Upper lobe of right lung (tissue), 1 donor: Measurements from ENCODE around the gene DERA. TPM values are rescaled to one million over a fixed set of nuclear protein-coding genes. Genes with fewer than 3 reads are reported as not detected.
"Not testable (repeated sequence)": the region's sequence is repeated elsewhere in the genome, so short reads cannot be mapped to it uniquely, and the experiment has no call there.

Experiments used
- ATAC-seq: fragments of 200-7000 bp; cut with Tn5 transposase; one replicate; pipeline ENCODE4 v1.9.1; 2020; ENCODE audit warnings: mild to moderate bottlenecking, moderate library complexity
- DNase-seq: peaks from one replicate; pipeline ENCODE4 v3.0.0-alpha.2; 2020
- H3K27ac ChIP-seq: fragments of 200-600 bp; one replicate; pipeline ENCODE4 v1.8.0; 2022
- H3K27me3 ChIP-seq: fragments of 200-600 bp; one replicate; pipeline ENCODE4 v1.8.0; 2022; ENCODE audit warnings: mild to moderate bottlenecking
- H3K36me3 ChIP-seq: fragments of 200-600 bp; one replicate; pipeline ENCODE4 v1.8.0; 2022
- H3K4me1 ChIP-seq: fragments of 200-600 bp; one replicate; pipeline ENCODE4 v1.8.0; 2022
- H3K4me3 ChIP-seq: fragments of 200-600 bp; one replicate; pipeline ENCODE4 v1.8.0; 2022; ENCODE audit warnings: mild to moderate bottlenecking
- H3K9me3 ChIP-seq: fragments of 200-600 bp; one replicate; pipeline ENCODE4 v1.8.0; 2022
- intact Hi-C: fragments of 100-400 bp; cut with DNase I; formaldehyde crosslinking; loops from one replicate; pipeline ENCODE4 v1.11.0; 2022
- total RNA-seq: library from RNA; stranded (reverse); fragmentation: NEBNext Ultra II Directional; extraction: Animal tissue kit (Norgen Biotek cat#: 25700); gene quantifications from one replicate; pipeline ENCODE4 v1.2.1, GENCODE V29; 2021
- TF ChIP-seq, protein P1 (sequence below): fragments of 200-600 bp; IDR thresholded peaks from one replicate; pipeline ENCODE4 v1.8.0; 2022; ENCODE audit warnings: antibody characterized with exemption
- donor health status: DM: no; HTN: yes; CAD: no; lungs with severe emphysema.

DERA gene
- total RNA-seq, 1 donor from 2014 or later: 36.6 TPM

DNA sequence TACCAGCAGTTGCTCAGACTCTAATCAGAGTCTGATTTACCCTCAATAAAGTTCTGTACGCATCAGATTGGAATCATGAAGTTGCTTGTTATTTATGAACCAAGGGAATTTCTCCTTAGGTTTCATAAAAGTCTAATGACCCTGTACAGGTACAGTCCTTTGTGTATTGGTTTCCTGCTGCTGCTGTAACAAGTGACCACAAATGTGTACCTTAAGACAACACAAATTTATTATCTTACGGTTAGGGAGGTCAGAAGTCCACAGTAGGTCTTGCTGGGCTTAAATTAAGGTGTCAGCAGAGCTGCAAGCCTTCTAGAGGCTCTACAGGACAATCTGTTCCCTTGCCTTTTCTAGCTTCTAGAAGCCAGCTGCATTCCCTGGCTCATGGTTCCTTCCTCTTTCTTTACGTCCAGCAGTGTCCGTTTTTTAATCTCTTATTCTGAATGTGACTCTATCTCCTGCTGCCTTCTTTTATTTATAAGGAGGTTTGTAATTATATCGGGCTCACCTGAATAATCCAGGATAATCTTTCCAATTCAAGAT is 6.7 kb upstream of the DERA start:
- TF ChIP-seq, protein P1, sequence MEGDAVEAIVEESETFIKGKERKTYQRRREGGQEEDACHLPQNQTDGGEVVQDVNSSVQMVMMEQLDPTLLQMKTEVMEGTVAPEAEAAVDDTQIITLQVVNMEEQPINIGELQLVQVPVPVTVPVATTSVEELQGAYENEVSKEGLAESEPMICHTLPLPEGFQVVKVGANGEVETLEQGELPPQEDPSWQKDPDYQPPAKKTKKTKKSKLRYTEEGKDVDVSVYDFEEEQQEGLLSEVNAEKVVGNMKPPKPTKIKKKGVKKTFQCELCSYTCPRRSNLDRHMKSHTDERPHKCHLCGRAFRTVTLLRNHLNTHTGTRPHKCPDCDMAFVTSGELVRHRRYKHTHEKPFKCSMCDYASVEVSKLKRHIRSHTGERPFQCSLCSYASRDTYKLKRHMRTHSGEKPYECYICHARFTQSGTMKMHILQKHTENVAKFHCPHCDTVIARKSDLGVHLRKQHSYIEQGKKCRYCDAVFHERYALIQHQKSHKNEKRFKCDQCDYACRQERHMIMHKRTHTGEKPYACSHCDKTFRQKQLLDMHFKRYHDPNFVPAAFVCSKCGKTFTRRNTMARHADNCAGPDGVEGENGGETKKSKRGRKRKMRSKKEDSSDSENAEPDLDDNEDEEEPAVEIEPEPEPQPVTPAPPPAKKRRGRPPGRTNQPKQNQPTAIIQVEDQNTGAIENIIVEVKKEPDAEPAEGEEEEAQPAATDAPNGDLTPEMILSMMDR: no peak
- Histone ChIP-seq H3K36me3 (peaks cover 69% of the 10 kb centered on the region), H3K27ac (no peak overlapping the region), H3K4me1 (no peaks in the 10 kb centered on the region), H3K4me3 (no peak overlapping the region), H3K27me3 (no peaks in the 10 kb centered on the region), H3K9me3 (no peaks in the 10 kb centered on the region)
- ATAC-seq: no peak
- no peak for DNase-seq
- intact Hi-C loops: no loop called here

DNA sequence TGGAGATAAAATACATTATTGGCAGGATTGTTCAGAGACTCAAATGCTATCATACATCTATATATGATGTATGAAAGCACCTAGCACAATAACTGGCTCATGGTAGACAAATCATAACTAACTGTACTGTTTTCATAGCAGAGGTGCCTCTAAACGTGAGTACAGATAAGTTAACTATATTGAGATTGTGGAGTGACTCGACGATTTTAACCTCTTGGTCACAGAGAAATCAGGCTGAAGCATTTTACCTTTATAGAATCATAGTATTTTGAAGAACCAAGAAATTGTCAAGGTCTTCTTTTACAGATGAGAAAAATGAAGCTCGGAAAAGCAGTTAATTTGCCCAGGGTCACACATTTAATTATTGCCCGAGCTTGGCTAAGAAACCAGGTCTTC is 666 bp upstream of the DERA start:
- DNase-seq (no peak), ATAC-seq (no peak)
- Histone ChIP-seq H3K4me1 (peaks cover 4% of the 10 kb centered on the region), H3K36me3 (peaks cover 13% of the 10 kb centered on the region), H3K4me3 (peak overlapping the region; percentile 81), H3K27ac (peak overlapping the region; percentile 95), H3K27me3 (no peaks in the 10 kb centered on the region), H3K9me3 (no peaks in the 10 kb centered on the region)
- intact Hi-C loops: no loop called here
- TF ChIP-seq, protein P1: no peak

- H3K27me3 ChIP-seq, ATAC-seq, DNase-seq, H3K4me1 ChIP-seq, H3K36me3 ChIP-seq, H3K9me3 ChIP-seq, intact Hi-C loops: not testable (repeated sequence)
- Histone ChIP-seq H3K27ac (peak overlapping the region; percentile 95), H3K4me3 (peak overlapping the region; percentile 81)
These were observed 799 bp downstream of the DERA start for GRCh38 chr12:15911931-15912330.

DNA sequence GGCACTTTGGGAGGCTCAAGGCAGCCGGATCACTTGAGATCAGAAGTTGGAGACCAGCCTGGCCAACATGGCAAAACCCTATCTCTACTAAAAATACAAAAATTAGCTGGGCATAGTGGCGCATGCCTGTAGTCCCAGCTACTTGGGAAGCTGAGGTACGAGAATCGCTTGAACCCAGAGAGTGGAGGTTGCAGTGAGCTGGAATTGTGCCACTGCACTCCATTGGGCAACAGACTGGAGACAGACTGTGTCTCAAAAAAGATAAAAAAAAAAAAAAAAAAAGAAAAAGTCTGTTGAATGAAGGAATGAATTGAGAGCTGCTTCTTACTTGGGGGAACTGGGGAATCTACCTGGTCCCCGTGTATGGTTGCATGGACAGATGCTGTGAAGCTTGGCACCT is 3.0 kb downstream of the DERA start:
- intact Hi-C loops: not testable (repeated sequence)

DNA sequence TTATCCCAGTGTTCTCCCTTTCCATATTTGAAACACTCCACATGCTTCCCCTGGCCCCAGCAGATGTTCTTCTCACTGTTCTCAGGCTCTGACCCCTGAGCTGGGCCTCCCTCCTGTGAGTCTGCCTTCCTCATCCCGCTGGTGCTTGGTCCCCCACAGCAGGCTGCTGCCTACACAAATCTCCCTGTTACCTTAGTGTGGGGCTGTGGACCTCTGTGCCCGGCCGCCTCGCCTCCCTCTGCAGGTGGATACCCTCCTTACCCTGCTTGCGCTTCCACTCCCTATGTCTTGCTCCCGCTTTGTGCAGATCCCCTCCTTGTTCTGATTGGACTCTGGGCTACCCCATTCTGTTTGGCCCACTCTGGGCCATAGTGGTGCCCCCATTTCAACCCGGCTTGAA is 6.9 kb downstream of the DERA start:
- DNase-seq: no peak
- intact Hi-C loops: no loop called here

More for the DNA sequence above, 3.0 kb downstream of the DERA start:
- not testable (repeated sequence) for DNase-seq, H3K4me3 ChIP-seq, H3K4me1 ChIP-seq, ATAC-seq, H3K27ac ChIP-seq, H3K9me3 ChIP-seq, H3K27me3 ChIP-seq, H3K36me3 ChIP-seq

GRCh38 chr12:15919418-15919817 is 8.3 kb downstream of the DERA start:
- Histone ChIP-seq H3K4me1 (no peaks in the 10 kb centered on the region), H3K27me3 (no peaks in the 10 kb centered on the region), H3K27ac (no peak overlapping the region), H3K36me3 (no peaks in the 10 kb centered on the region), H3K4me3 (no peak overlapping the region), H3K9me3 (no peaks in the 10 kb centered on the region)
- ATAC-seq (no peak), DNase-seq (no peak)
- TF ChIP-seq, protein P1: no peak
- intact Hi-C loops: no loop called here

More for the DNA sequence above, 6.9 kb downstream of the DERA start:
- Histone ChIP-seq H3K36me3 (no peaks in the 10 kb centered on the region), H3K27ac (no peak overlapping the region), H3K4me1 (no peaks in the 10 kb centered on the region), H3K9me3 (no peaks in the 10 kb centered on the region), H3K4me3 (no peak overlapping the region), H3K27me3 (no peaks in the 10 kb centered on the region)
- ATAC-seq: no peak
- TF ChIP-seq, protein P1: no peak

DNA sequence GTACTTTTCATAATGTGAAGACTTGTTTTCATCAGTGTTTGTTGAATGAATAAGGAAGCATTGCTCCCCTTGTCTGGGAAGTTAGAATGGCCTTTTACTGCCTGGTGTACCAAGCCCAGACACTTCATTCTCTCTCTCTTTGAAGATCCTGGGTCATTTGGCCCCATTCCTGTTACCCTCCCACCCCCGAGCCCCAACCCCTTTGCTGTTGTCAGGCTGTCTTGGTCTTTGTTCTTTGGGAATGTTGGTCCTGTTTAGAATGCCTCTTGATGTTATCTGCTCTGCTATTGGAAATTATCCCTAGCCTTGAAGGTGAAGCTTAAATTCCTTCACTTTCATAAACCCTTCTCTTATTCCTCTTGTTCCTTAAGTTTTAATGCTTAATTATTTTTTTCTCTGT is 13.8 kb downstream of the DERA start:
- DNase-seq: no peak
- no peaks in the 10 kb centered on the region for H3K9me3 ChIP-seq
- H3K36me3 ChIP-seq: no peaks in the 10 kb centered on the region
- H3K4me1 ChIP-seq: peaks cover 4% of the 10 kb centered on the region
- no peak overlapping the region for H3K27ac ChIP-seq
- intact Hi-C loops: no loop called here
- TF ChIP-seq, protein P1: no peak
- no peak overlapping the region for H3K4me3 ChIP-seq
- ATAC-seq: no peak
- no peaks in the 10 kb centered on the region for H3K27me3 ChIP-seq
